ES-I3 (cell line): Measurements from ENCODE around the gene DLGAP1.

ENCODE experiments used
- H3K36me3 ChIP-seq: 2 replicates; pipeline ENCODE4 v1.6.1; 2013; ENCODE audit warnings: mild to moderate bottlenecking, low read length, control low read depth, moderate library complexity; ENCODE audit not compliant: insufficient read depth
- H3K4me1 ChIP-seq: 2 replicates; pipeline ENCODE4 v1.6.1; 2013; ENCODE audit warnings: mild to moderate bottlenecking, control low read depth, low read length; ENCODE audit not compliant: insufficient read depth
- H3K9ac ChIP-seq: 2 replicates; pipeline ENCODE4 v1.6.1; 2013; ENCODE audit warnings: low read depth, mild to moderate bottlenecking, low read length, moderate library complexity
- H3K9me3 ChIP-seq: 2 replicates; pipeline ENCODE4 v1.6.1; 2013; ENCODE audit warnings: mild to moderate bottlenecking, low read length, moderate library complexity; ENCODE audit not compliant: control insufficient read depth, insufficient read depth

The DLGAP1 gene

GRCh38 chr18:3923750-3924149 is 531.4 kb downstream of the DLGAP1 start:
- H3K9me3 ChIP-seq = no peaks in the 10 kb centered on the region
- no peaks in the 10 kb centered on the region; the same call in 1 of the 2 replicates for H3K36me3 ChIP-seq
- no peaks in the 10 kb centered on the region for H3K4me1 ChIP-seq
- no peak overlapping the region for H3K9ac ChIP-seq

- Histone ChIP-seq H3K9me3 (no peaks in the 10 kb centered on the region), H3K4me1 (no peaks in the 10 kb centered on the region), H3K36me3 (no peaks in the 10 kb centered on the region; the same call in 1 of the 2 replicates), H3K9ac (no peak overlapping the region)
These were observed 533.3 kb downstream of the DLGAP1 start for GRCh38 chr18:3921826-3922225.

- Histone ChIP-seq H3K9me3 (no peaks in the 10 kb centered on the region), H3K36me3 (no peaks in the 10 kb centered on the region; the same call in 1 of the 2 replicates), H3K9ac (no peak overlapping the region), H3K4me1 (no peaks in the 10 kb centered on the region)
These were observed 534.3 kb downstream of the DLGAP1 start for GRCh38 chr18:3920832-3921231.

GRCh38 chr18:3919396-3920061 is 535.6 kb downstream of the DLGAP1 start:
- Histone ChIP-seq H3K9me3 (no peaks in the 10 kb centered on the region), H3K4me1 (no peaks in the 10 kb centered on the region), H3K36me3 (no peaks in the 10 kb centered on the region; the same call in 1 of the 2 replicates), H3K9ac (no peak overlapping the region)

GRCh38 chr18:3916082-3916481 is 539.0 kb downstream of the DLGAP1 start:
- Histone ChIP-seq H3K9ac (no peak overlapping the region), H3K9me3 (no peaks in the 10 kb centered on the region), H3K4me1 (no peaks in the 10 kb centered on the region), H3K36me3 (no peaks in the 10 kb centered on the region; the same call in 1 of the 2 replicates)

GRCh38 chr18:3914833-3915610 is 540.1 kb downstream of the DLGAP1 start:
- Histone ChIP-seq H3K9ac (no peak overlapping the region), H3K9me3 (no peaks in the 10 kb centered on the region), H3K4me1 (no peaks in the 10 kb centered on the region), H3K36me3 (no peaks in the 10 kb centered on the region)

- H3K9me3 ChIP-seq = no peaks in the 10 kb centered on the region
- no peaks in the 10 kb centered on the region for H3K36me3 ChIP-seq
- H3K4me1 ChIP-seq = no peaks in the 10 kb centered on the region
- H3K9ac ChIP-seq = no peak overlapping the region
These were observed 541.0 kb downstream of the DLGAP1 start for GRCh38 chr18:3914109-3914508.

GRCh38 chr18:3912705-3913104 is 542.4 kb downstream of the DLGAP1 start:
- Histone ChIP-seq H3K4me1 (no peaks in the 10 kb centered on the region), H3K9me3 (no peaks in the 10 kb centered on the region), H3K9ac (no peak overlapping the region), H3K36me3 (no peaks in the 10 kb centered on the region)

GRCh38 chr18:3911413-3911812 is 543.7 kb downstream of the DLGAP1 start:
- Histone ChIP-seq H3K9me3 (no peaks in the 10 kb centered on the region), H3K36me3 (no peaks in the 10 kb centered on the region), H3K4me1 (no peaks in the 10 kb centered on the region), H3K9ac (no peak overlapping the region)

- H3K9ac ChIP-seq = no peak overlapping the region
- H3K9me3 ChIP-seq = no peaks in the 10 kb centered on the region
- H3K36me3 ChIP-seq = no peaks in the 10 kb centered on the region
- H3K4me1 ChIP-seq = no peaks in the 10 kb centered on the region
These were observed 544.6 kb downstream of the DLGAP1 start for GRCh38 chr18:3910512-3910911.

- no peaks in the 10 kb centered on the region for H3K36me3 ChIP-seq
- H3K9ac ChIP-seq = no peak overlapping the region
- no peaks in the 10 kb centered on the region for H3K9me3 ChIP-seq
- no peaks in the 10 kb centered on the region for H3K4me1 ChIP-seq
These were observed 547.2 kb downstream of the DLGAP1 start for GRCh38 chr18:3907955-3908354.

- H3K9ac ChIP-seq = no peak overlapping the region
- no peaks in the 10 kb centered on the region for H3K4me1 ChIP-seq
- H3K36me3 ChIP-seq = no peaks in the 10 kb centered on the region
- H3K9me3 ChIP-seq = no peaks in the 10 kb centered on the region
These were observed 548.9 kb downstream of the DLGAP1 start for GRCh38 chr18:3906116-3906750.

- no peak overlapping the region for H3K9ac ChIP-seq
- no peaks in the 10 kb centered on the region for H3K36me3 ChIP-seq
- H3K4me1 ChIP-seq = no peaks in the 10 kb centered on the region
- H3K9me3 ChIP-seq = no peaks in the 10 kb centered on the region
These were observed 551.8 kb downstream of the DLGAP1 start for GRCh38 chr18:3903337-3903736.

- no peak overlapping the region for H3K9ac ChIP-seq
- H3K4me1 ChIP-seq = no peaks in the 10 kb centered on the region
- no peaks in the 10 kb centered on the region for H3K36me3 ChIP-seq
- no peaks in the 10 kb centered on the region for H3K9me3 ChIP-seq
These were observed 552.4 kb downstream of the DLGAP1 start for GRCh38 chr18:3902676-3903075.

- no peaks in the 10 kb centered on the region for H3K9me3 ChIP-seq
- no peaks in the 10 kb centered on the region for H3K36me3 ChIP-seq
- H3K4me1 ChIP-seq = no peaks in the 10 kb centered on the region
- H3K9ac ChIP-seq = no peak overlapping the region
These were observed 553.3 kb downstream of the DLGAP1 start for GRCh38 chr18:3901811-3902210.
